Endometrium (tissue), 2 donors: ENCODE data around the gene TBC1D1.

Source experiments
- FAIRE-seq: peaks from 2 replicates; lab custom pipeline; 2012; peaks lifted over from hg19 to GRCh38; lab: Jason Lieb, UNC
- donor health status: control.
- donor health status: control.

TBC1D1 gene

GRCh38 chr4:38131371-38132091, 240.6 kb downstream of the TBC1D1 start:
- FAIRE-seq: no peak

- peak; percentile 91 for FAIRE-seq
These were observed 241.3 kb downstream of the TBC1D1 start for GRCh38 chr4:38132107-38132673.

- FAIRE-seq: no peak
These were observed 242.2 kb downstream of the TBC1D1 start for GRCh38 chr4:38132843-38133662.

GRCh38 chr4:38133711-38134480, 243.0 kb downstream of the TBC1D1 start:
- no peak for FAIRE-seq

- no peak for FAIRE-seq
These were observed 244.3 kb downstream of the TBC1D1 start for GRCh38 chr4:38135201-38135600.

GRCh38 chr4:38136604-38137003, 245.7 kb downstream of the TBC1D1 start:
- FAIRE-seq: no peak

GRCh38 chr4:38137080-38137479, 246.2 kb downstream of the TBC1D1 start:
- no peak for FAIRE-seq

- FAIRE-seq: no peak
These were observed 247.5 kb downstream of the TBC1D1 start for GRCh38 chr4:38138363-38138762.

GRCh38 chr4:38139187-38139586, 248.3 kb downstream of the TBC1D1 start:
- FAIRE-seq: no peak

GRCh38 chr4:38140643-38141203, 249.8 kb downstream of the TBC1D1 start:
- FAIRE-seq: no peak

GRCh38 chr4:38141808-38142500, 251.1 kb downstream of the TBC1D1 start:
- no peak for FAIRE-seq

- no peak for FAIRE-seq
These were observed 253.1 kb downstream of the TBC1D1 start for GRCh38 chr4:38144031-38144430.

- FAIRE-seq: no peak
These were observed 254.3 kb downstream of the TBC1D1 start for GRCh38 chr4:38145033-38145678.

- no peak for FAIRE-seq
These were observed 254.9 kb downstream of the TBC1D1 start for GRCh38 chr4:38145741-38146140.

GRCh38 chr4:38146383-38146782, 255.5 kb downstream of the TBC1D1 start:
- FAIRE-seq: no peak

- no peak for FAIRE-seq
These were observed 258.6 kb downstream of the TBC1D1 start for GRCh38 chr4:38149472-38149996.

- no peak for FAIRE-seq
These were observed 259.2 kb downstream of the TBC1D1 start for GRCh38 chr4:38149997-38150671.

- no peak for FAIRE-seq
These were observed 259.9 kb downstream of the TBC1D1 start for GRCh38 chr4:38150766-38151165.

- no peak for FAIRE-seq
These were observed 261.0 kb downstream of the TBC1D1 start for GRCh38 chr4:38151873-38152272.

- FAIRE-seq: no peak
These were observed 261.4 kb downstream of the TBC1D1 start for GRCh38 chr4:38152305-38152704.
